CD14-positive monocyte (primary cell): Measurements from ENCODE around the gene GP1BA. TPM values are rescaled to one million over a fixed set of nuclear protein-coding genes. Genes with fewer than 3 reads are reported as not detected.

ENCODE experiments used
- DNase-seq, 3 donors: peaks; one replicate each; pipeline ENCODE4 v3.0.0-alpha.2; 2011 to 2022
- H2AFZ ChIP-seq: 2 replicates; pipeline ENCODE4 v1.6.0; 2012; ENCODE audit warnings: mild to moderate bottlenecking, low read depth, low read length, inconsistent platforms; ENCODE audit not compliant: insufficient read depth, poor library complexity, severe bottlenecking
- H3K27ac ChIP-seq, 2 donors: 1 replicate in 1 of 2; 2 replicates in 1 of 2; pipeline ENCODE4 v1.5.1; 2012 to 2013; ENCODE audit warnings: low read length in 2 of 2, control low read depth in 1 of 2, inconsistent platforms in 1 of 2, low read depth in 1 of 2, mild to moderate bottlenecking in 1 of 2
- H3K27me3 ChIP-seq, 2 donors: one replicate each; pipeline versions ENCODE4 v1.6.0 to v1.6.1; 2011 to 2013; ENCODE audit warnings: low read length in 2 of 2; ENCODE audit not compliant: control insufficient read depth in 2 of 2, insufficient read depth in 2 of 2
- H3K36me3 ChIP-seq, 2 donors: replicated peaks in 1 of 2; 1 replicate in 1 of 2; 2 replicates in 1 of 2; pipeline versions ENCODE4 v1.5.1 to v1.6.1; 2012 to 2013; ENCODE audit warnings: low read length in 2 of 2, control low read depth in 1 of 2, inconsistent platforms in 1 of 2, mild to moderate bottlenecking in 1 of 2; ENCODE audit not compliant: insufficient read depth in 2 of 2, control insufficient read depth in 1 of 2
- H3K4me1 ChIP-seq, 2 donors: 1 replicate in 1 of 2; 2 replicates in 1 of 2; pipeline versions ENCODE4 v1.5.1 to v1.6.1; 2012 to 2013; ENCODE audit warnings: low read length in 2 of 2, control low read depth in 1 of 2, inconsistent platforms in 1 of 2, mild to moderate bottlenecking in 1 of 2, moderate library complexity in 1 of 2; ENCODE audit not compliant: insufficient read depth in 2 of 2, control insufficient read depth in 1 of 2
- H3K4me2 ChIP-seq: replicated peaks from 2 replicates; pipeline ENCODE3; 2012; ENCODE audit warnings: low read length, moderate library complexity, mild to moderate bottlenecking; ENCODE audit not compliant: poor library complexity, severe bottlenecking; ENCODE audit errors: extremely low read depth
- H3K4me3 ChIP-seq, 3 experiments: fragments of 200-600 bp in 1 of 3; sonication (generic) in 1 of 3; replicated peaks in 1 of 3; 1 replicate in 2 of 3; 2 replicates in 1 of 3; pipeline ENCODE4 v1.5.1; 2011 to 2013; ENCODE audit warnings: low read length in 3 of 3, mild to moderate bottlenecking in 3 of 3, control low read depth in 2 of 3, low read depth in 2 of 3, inconsistent platforms in 1 of 3, moderate library complexity in 1 of 3
- H3K79me2 ChIP-seq: 2 replicates; pipeline ENCODE4 v1.6.0; 2012; ENCODE audit warnings: mild to moderate bottlenecking, control low read depth, inconsistent platforms, low read length, moderate library complexity; ENCODE audit not compliant: insufficient read depth
- H3K9ac ChIP-seq: 2 replicates; pipeline ENCODE4 v1.6.0; 2017; ENCODE audit warnings: low read length, mild to moderate bottlenecking; ENCODE audit not compliant: insufficient read depth, poor library complexity, severe bottlenecking
- H3K9me3 ChIP-seq, 2 donors: replicated peaks in 1 of 2; 1 replicate in 1 of 2; 2 replicates in 1 of 2; pipeline versions ENCODE4 v1.5.1 to v1.6.1; 2012 to 2013; ENCODE audit warnings: low read length in 2 of 2, control low read depth in 1 of 2; ENCODE audit not compliant: control insufficient read depth in 1 of 2, insufficient read depth in 1 of 2
- H4K20me1 ChIP-seq: 2 replicates; pipeline ENCODE4 v1.6.0; 2012; ENCODE audit warnings: mild to moderate bottlenecking, low read length, control low read depth, moderate library complexity; ENCODE audit not compliant: insufficient read depth
- H3K27ac Mint-ChIP-seq, 7 donors: one replicate each; pipeline ENCODE4 v1.8.0; 2020; ENCODE audit warnings: mild to moderate bottlenecking in 7 of 7, mixed read lengths in 7 of 7, moderate library complexity in 6 of 7, inconsistent platforms in 2 of 7
- H3K27me3 Mint-ChIP-seq, 3 donors: one replicate each; pipeline ENCODE4 v1.8.0; 2021 to 2022; ENCODE audit warnings: low read depth in 3 of 3, mild to moderate bottlenecking in 3 of 3, mixed read lengths in 3 of 3, moderate library complexity in 3 of 3, inconsistent platforms in 1 of 3
- H3K36me3 Mint-ChIP-seq, 2 donors: one replicate each; pipeline ENCODE4 v1.8.0; 2020; ENCODE audit warnings: mixed read lengths in 2 of 2, inconsistent platforms in 1 of 2, mild to moderate bottlenecking in 1 of 2
- H3K4me1 Mint-ChIP-seq: one replicate; pipeline ENCODE4 v1.8.0; 2020; ENCODE audit warnings: mild to moderate bottlenecking, mixed read lengths
- H3K4me3 Mint-ChIP-seq, 2 donors: one replicate each; pipeline ENCODE4 v1.8.0; 2020; ENCODE audit warnings: mild to moderate bottlenecking in 2 of 2, mixed read lengths in 2 of 2, moderate library complexity in 1 of 2
- H3K9me3 Mint-ChIP-seq, 7 donors: one replicate each; pipeline ENCODE4 v1.8.0; 2020 to 2022; ENCODE audit warnings: mixed read lengths in 7 of 7, mild to moderate bottlenecking in 6 of 7, moderate library complexity in 6 of 7, inconsistent platforms in 2 of 7
- WGBS: methylation state at CpG from one replicate; pipeline ENCODE4 v1.1.5; 2013; ENCODE audit warnings: missing lambda C conversion rate; ENCODE audit not compliant: insufficient coverage; 5-methylcytosine and 5-hydroxymethylcytosine counted together
- intact Hi-C, 2 donors: fragments of 100-400 bp; cut with micrococcal nuclease; formaldehyde crosslinking; loops; one replicate each; pipeline versions ENCODE4 v1.15.0 to v1.15.1; 2023
- polyA plus RNA-seq, 3 donors: library from polyadenylated mRNA; depleted of rRNA in 1 of 3; unstranded in 2 of 3; stranded (reverse) in 1 of 3; fragments of 300-500 nt in 2 of 3; fragments of >200 nt in 1 of 3; fragmentation: Illumina TruSeq in 2 of 3; gene quantifications; 1 replicate in 2 of 3; 2 replicates in 1 of 3; pipeline ENCODE4 v1.2.3, GENCODE V29; 2012 to 2021
- TF ChIP-seq, protein P1 (sequence below): fragments of 200-600 bp; IDR thresholded peaks from one replicate; pipeline ENCODE4 v1.8.0; 2022; ENCODE audit warnings: antibody characterized with exemption, mild to moderate bottlenecking

The GP1BA gene
- polyA plus RNA-seq, 3 donors, result 0.24 to 0.29 TPM; not detected in 1

GRCh38 chr17:4900231-4901107, 31.6 kb upstream of the GP1BA start:
- H3K4me2 ChIP-seq, result peak overlapping the region; percentile 89
- peaks cover 28 to 33% of the 10 kb centered on the region in 2 donors for H3K36me3 Mint-ChIP-seq
- H3K4me3 Mint-ChIP-seq, result peak overlapping the region; percentile 89 to 91
- H3K4me3 ChIP-seq, result peak overlapping the region; percentile 33 to 83 (median 40)
- H3K4me1 ChIP-seq, result peaks cover 47 to 52% of the 10 kb centered on the region in 2 donors
- intact Hi-C loops, result loop anchor here (1.0 to 10.0 kb wide), 3 partner anchors 47 to 164 kb away; partner anchors contain the start of genes PFN1 (in 1 of the 2) and SPAG7 (in 1 of the 2)
- H3K36me3 ChIP-seq, result peaks cover 21 to 23% of the 10 kb centered on the region in 2 donors
- H3K27ac Mint-ChIP-seq, result peak overlapping the region; percentile 82 to 97 (median 91)
- DNase-seq, result peak; percentile 76 to 93 (median 91)
- peak overlapping the region; percentile 65 for H3K9ac ChIP-seq
- peaks cover 0 to 26% of the 10 kb centered on the region in 2 donors for H3K27me3 ChIP-seq
- TF ChIP-seq, protein P1, sequence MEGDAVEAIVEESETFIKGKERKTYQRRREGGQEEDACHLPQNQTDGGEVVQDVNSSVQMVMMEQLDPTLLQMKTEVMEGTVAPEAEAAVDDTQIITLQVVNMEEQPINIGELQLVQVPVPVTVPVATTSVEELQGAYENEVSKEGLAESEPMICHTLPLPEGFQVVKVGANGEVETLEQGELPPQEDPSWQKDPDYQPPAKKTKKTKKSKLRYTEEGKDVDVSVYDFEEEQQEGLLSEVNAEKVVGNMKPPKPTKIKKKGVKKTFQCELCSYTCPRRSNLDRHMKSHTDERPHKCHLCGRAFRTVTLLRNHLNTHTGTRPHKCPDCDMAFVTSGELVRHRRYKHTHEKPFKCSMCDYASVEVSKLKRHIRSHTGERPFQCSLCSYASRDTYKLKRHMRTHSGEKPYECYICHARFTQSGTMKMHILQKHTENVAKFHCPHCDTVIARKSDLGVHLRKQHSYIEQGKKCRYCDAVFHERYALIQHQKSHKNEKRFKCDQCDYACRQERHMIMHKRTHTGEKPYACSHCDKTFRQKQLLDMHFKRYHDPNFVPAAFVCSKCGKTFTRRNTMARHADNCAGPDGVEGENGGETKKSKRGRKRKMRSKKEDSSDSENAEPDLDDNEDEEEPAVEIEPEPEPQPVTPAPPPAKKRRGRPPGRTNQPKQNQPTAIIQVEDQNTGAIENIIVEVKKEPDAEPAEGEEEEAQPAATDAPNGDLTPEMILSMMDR, result no peak
- no peaks in the 10 kb centered on the region for H3K9me3 ChIP-seq
- H3K79me2 ChIP-seq, result no peaks in the 10 kb centered on the region
- H2AFZ ChIP-seq, result no peak overlapping the region
- 9% methylated on average over 56 of the region's 65 CpGs for WGBS
- H3K9me3 Mint-ChIP-seq, result peaks cover 0 to 12% (median 3%) of the 10 kb centered on the region in 7 donors
- H3K27ac ChIP-seq, result peak overlapping the region; percentile 16 to 79
- peaks cover 45% of the 10 kb centered on the region for H3K4me1 Mint-ChIP-seq
- peaks cover 41 to 59% (median 52%) of the 10 kb centered on the region in 3 donors for H3K27me3 Mint-ChIP-seq
- H4K20me1 ChIP-seq, result no peaks in the 10 kb centered on the region

DNA sequence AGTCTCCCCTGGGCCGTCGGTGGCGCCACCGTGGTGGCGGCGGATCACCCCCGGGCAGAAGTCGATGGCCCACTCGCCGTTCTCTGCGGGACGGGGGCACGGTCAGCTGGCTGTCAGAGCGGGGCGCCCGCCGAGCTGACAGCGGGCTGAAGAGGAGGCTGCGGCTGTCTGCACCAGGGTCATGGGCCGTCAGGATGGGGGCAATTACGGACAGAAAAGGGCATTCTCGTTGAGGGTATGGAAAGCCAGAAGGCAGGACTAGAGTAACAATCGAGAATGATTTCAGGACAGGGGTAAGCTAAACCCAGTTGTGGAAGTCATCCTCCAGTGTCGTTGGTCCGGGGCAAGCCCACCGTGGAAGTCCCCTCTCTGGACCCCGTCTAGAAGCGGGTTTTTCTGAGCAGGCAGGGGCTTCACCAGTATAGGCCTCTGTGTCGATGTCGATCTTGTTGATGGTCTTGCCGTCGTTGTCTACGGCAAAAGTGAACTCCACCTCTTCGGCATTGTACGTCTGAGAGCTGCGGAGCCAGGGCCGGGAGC, 30.9 kb upstream of the GP1BA start:
- peak in 2 of 3 donors; percentile 5 to 27 for DNase-seq
- Histone ChIP-seq H3K4me1 (peaks cover 47 to 52% of the 10 kb centered on the region in 2 donors), H4K20me1 (no peaks in the 10 kb centered on the region), H3K79me2 (no peaks in the 10 kb centered on the region), H3K27me3 (peaks cover 0 to 26% of the 10 kb centered on the region in 2 donors), H2AFZ (no peak overlapping the region), H3K36me3 (peaks cover 14 to 16% of the 10 kb centered on the region in 2 donors), H3K4me2 (peak overlapping the region; percentile 89), H3K4me3 (peak overlapping the region; percentile 21 to 83 (median 30)), H3K9ac (peak overlapping the region; percentile 65), H3K27ac (peak overlapping the region; percentile 16 to 79), H3K9me3 (no peaks in the 10 kb centered on the region)
- 34% methylated on average over 37 of the region's 37 CpGs for WGBS
- intact Hi-C loops, result loop anchor here (1.0 to 10.0 kb wide), 3 partner anchors 46 to 164 kb away; partner anchors contain the start of genes PFN1 (in 1 of the 2) and SPAG7 (in 1 of the 2)
- Mint-ChIP-seq H3K9me3 (peaks cover 0 to 12% (median 3%) of the 10 kb centered on the region in 7 donors), H3K27me3 (peaks cover 41 to 59% (median 54%) of the 10 kb centered on the region in 3 donors), H3K4me1 (peaks cover 43% of the 10 kb centered on the region), H3K4me3 (peak overlapping the region; percentile 89 to 91), H3K36me3 (peaks cover 21 to 26% of the 10 kb centered on the region in 2 donors), H3K27ac (peak overlapping the region; percentile 70 to 97 (median 91))
- TF ChIP-seq, protein P1, result no peak
